Prostate gland (tissue), 2 donors: ENCODE data around the gene RNF183.

Experiments
- POLR2A ChIP-seq: fragments of 450-650 bp; IDR thresholded peaks from one replicate; pipeline ENCODE4 v1.6.1; 2016; ENCODE audit warnings: antibody characterized with exemption, mild to moderate bottlenecking
- POLR2AphosphoS5 ChIP-seq: sonication (generic); formaldehyde crosslinking; IDR thresholded peaks from one replicate; pipeline ENCODE4 v1.6.1; 2017; ENCODE audit warnings: antibody characterized with exemption
- TF ChIP-seq, protein P1 (sequence below), 4 experiments: fragments of 200-600 bp in 2 of 4; fragments of 450-650 bp in 2 of 4; sonication (generic) in 2 of 4; IDR thresholded peaks; 1 replicate in 3 of 4; 2 replicates in 1 of 4; pipeline ENCODE4 v1.5.1; 2016 to 2019; ENCODE audit warnings: antibody characterized with exemption in 4 of 4, mild to moderate bottlenecking in 2 of 4, moderate library complexity in 2 of 4

DNA sequence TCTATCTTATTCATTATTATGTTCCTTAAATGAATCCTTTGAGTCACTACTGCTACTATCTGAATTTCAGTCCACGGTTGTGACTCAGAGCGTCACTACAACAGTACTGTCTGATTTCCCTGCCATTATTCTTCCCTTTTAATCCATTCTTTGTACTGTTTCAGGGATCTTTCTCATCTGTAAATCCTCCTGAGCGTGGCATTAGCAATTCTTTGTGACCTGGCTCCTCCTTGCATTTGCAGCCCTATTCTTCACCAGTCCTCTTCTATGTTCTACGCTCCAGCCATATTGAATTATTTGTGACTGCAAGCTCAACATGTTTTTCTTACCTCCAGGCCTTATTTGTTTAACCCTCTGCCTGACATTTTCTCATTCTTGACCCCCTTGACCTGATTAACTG is 21.8 kb downstream of the RNF183 start:
- TF ChIP-seq, protein P1, sequence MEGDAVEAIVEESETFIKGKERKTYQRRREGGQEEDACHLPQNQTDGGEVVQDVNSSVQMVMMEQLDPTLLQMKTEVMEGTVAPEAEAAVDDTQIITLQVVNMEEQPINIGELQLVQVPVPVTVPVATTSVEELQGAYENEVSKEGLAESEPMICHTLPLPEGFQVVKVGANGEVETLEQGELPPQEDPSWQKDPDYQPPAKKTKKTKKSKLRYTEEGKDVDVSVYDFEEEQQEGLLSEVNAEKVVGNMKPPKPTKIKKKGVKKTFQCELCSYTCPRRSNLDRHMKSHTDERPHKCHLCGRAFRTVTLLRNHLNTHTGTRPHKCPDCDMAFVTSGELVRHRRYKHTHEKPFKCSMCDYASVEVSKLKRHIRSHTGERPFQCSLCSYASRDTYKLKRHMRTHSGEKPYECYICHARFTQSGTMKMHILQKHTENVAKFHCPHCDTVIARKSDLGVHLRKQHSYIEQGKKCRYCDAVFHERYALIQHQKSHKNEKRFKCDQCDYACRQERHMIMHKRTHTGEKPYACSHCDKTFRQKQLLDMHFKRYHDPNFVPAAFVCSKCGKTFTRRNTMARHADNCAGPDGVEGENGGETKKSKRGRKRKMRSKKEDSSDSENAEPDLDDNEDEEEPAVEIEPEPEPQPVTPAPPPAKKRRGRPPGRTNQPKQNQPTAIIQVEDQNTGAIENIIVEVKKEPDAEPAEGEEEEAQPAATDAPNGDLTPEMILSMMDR (IDR thresholded peaks at IDR 0.05): no peak
- no peak for TF ChIP-seq POLR2AphosphoS5
- no peak for TF ChIP-seq POLR2A
